GM13977 (cell line): ENCODE measurements around the gene PLCL1.

Experiments used
- DNase-seq: peaks from one replicate; pipeline ENCODE4 v3.0.0; 2012; ENCODE audit warnings: low spot score
- CTCF ChIP-seq: IDR thresholded peaks from 2 replicates; pipeline ENCODE4 v1.5.1; 2012; ENCODE audit warnings: mild to moderate bottlenecking, control low read depth; ENCODE audit not compliant: insufficient read depth; ENCODE audit errors: extremely low read depth, missing control alignments
- in situ Hi-C: fragments of 300-500 bp; cut with MboI; formaldehyde crosslinking; loops from one replicate; pipeline ENCODE4 v1.12.0; 2022; ENCODE audit warnings: low sequenced_read_pairs, low pct_unique_long_range_greater_than_20kb, mixed read lengths, inconsistent platforms; ENCODE audit not compliant: unreplicated experiment

Gene PLCL1

GRCh38 chr2:198004173-198004572 lies 199.8 kb downstream of the PLCL1 start:
- no peak for DNase-seq
- no peak for TF ChIP-seq CTCF
- in situ Hi-C loops: no loop called here

- in situ Hi-C loops: no loop called here
- no peak for TF ChIP-seq CTCF
- peak; percentile 21 for DNase-seq
Observed at GRCh38 chr2:198004921-198005829, 200.8 kb downstream of the PLCL1 start.

GRCh38 chr2:198006733-198007132 lies 202.3 kb downstream of the PLCL1 start:
- DNase-seq: no peak
- in situ Hi-C loops: no loop called here
- no peak for TF ChIP-seq CTCF

GRCh38 chr2:198008230-198008629 lies 203.8 kb downstream of the PLCL1 start:
- in situ Hi-C loops: no loop called here
- no peak for TF ChIP-seq CTCF
- no peak for DNase-seq

GRCh38 chr2:198012025-198012424 lies 207.6 kb downstream of the PLCL1 start:
- in situ Hi-C loops: no loop called here
- TF ChIP-seq CTCF: no peak
- no peak for DNase-seq

GRCh38 chr2:198016243-198016642 lies 211.8 kb downstream of the PLCL1 start:
- in situ Hi-C loops: no loop called here
- no peak for TF ChIP-seq CTCF
- no peak for DNase-seq
